Ovary (tissue), 9 donors: ENCODE results near the gene PRR5. TPM values are rescaled to one million over a fixed set of nuclear protein-coding genes. Genes with fewer than 3 reads are reported as not detected.

Experiments
- DNase-seq, 5 donors: peaks; one replicate each; pipeline ENCODE4 v3.0.0-alpha.2; 2019 to 2020
- H3K27ac ChIP-seq, 2 donors: fragments of 200-600 bp; one replicate each; pipeline versions ENCODE4 v1.5.1 to v1.8.0; 2019 to 2022
- H3K27me3 ChIP-seq: fragments of 200-600 bp; one replicate; pipeline ENCODE4 v1.8.0; 2022
- H3K36me3 ChIP-seq: fragments of 200-600 bp; sonication (generic); one replicate; pipeline ENCODE4 v1.5.1; 2019
- H3K4me1 ChIP-seq: one replicate; pipeline ENCODE4 v1.8.1; 2013; ENCODE audit warnings: mild to moderate bottlenecking, moderate library complexity; ENCODE audit not compliant: insufficient read depth
- H3K4me3 ChIP-seq: fragments of 200-600 bp; sonication (generic); one replicate; pipeline ENCODE4 v1.5.1; 2017
- H3K9me3 ChIP-seq, 2 donors: fragments of 200-600 bp in 1 of 2; sonication (generic) in 1 of 2; one replicate each; pipeline versions ENCODE4 v1.5.1 to v1.8.1; 2013 to 2019; ENCODE audit warnings: mild to moderate bottlenecking in 1 of 2, moderate library complexity in 1 of 2
- EP300 ChIP-seq: sonication (generic); formaldehyde crosslinking; IDR thresholded peaks from one replicate; pipeline ENCODE4 v1.6.1; 2017; ENCODE audit warnings: antibody characterized with exemption
- POLR2A ChIP-seq: fragments of 450-650 bp; IDR thresholded peaks from one replicate; pipeline ENCODE4 v1.6.1; 2017; ENCODE audit warnings: antibody characterized with exemption, mild to moderate bottlenecking, moderate library complexity
- WGBS, 3 donors: extraction: QIAGEN DNeasy Blood & Tissue Kit in 1 of 3; methylation state at CpG; one replicate each; pipeline versions ENCODE4 v1.1.5 to v1.1.7; 2013 to 2017; 5-methylcytosine and 5-hydroxymethylcytosine counted together
- intact Hi-C, 4 donors: fragments of 100-400 bp; cut with DNase I; formaldehyde crosslinking; loops; one replicate each; pipeline versions ENCODE4 v1.11.0 to v1.15.1; 2022 to 2023
- polyA plus RNA-seq, 2 donors: library from polyadenylated mRNA; stranded (reverse); fragments of 200-250 nt in 1 of 2; fragments of 350-450 nt in 1 of 2; fragmentation: Illumina TruSeq in 1 of 2; extraction: RNeasy Lipid Tissue Mini Kit (QIAGEN cat#74804) in 1 of 2; gene quantifications; one replicate each; pipeline ENCODE4 v1.2.3, GENCODE V29; 2013 to 2014
- total RNA-seq, 7 donors: library from RNA; depleted of rRNA in 2 of 7; stranded (reverse); fragments of >200 nt in 2 of 7; fragmentation: NEBNext Ultra II Directional in 3 of 7; extraction: Animal tissue kit (Norgen Biotek cat#: 25700) in 3 of 7; gene quantifications; one replicate each; pipeline versions ENCODE4 v1.1.0 to v1.2.4, GENCODE V29; 2016 to 2023
- TF ChIP-seq, protein P1 (sequence below), 3 donors: fragments of 450-650 bp in 2 of 3; fragments of 200-600 bp in 1 of 3; IDR thresholded peaks; one replicate each; pipeline versions ENCODE4 v1.5.1 to v1.8.0; 2016 to 2022; ENCODE audit warnings: antibody characterized with exemption in 3 of 3, mild to moderate bottlenecking in 1 of 3
- donor health status: DM: no; HTN: no; CAD: no; lungs with moderate emphysema.
- donor health status: DM: no; HTN: no; CAD: no.
- donor health status: Bipolar disorder and iron deficiency.
- donor health status: DM: yes; HTN: yes; CAD: no.
- donor health status: DM: no; HTN: no; CAD: no.
- donor health status: DM: yes; HTN: yes; CAD: no.

The PRR5 gene
- total and polyA plus RNA-seq, 9 donors, result 4.0 to 21.1 (median 16.8) TPM

DNA sequence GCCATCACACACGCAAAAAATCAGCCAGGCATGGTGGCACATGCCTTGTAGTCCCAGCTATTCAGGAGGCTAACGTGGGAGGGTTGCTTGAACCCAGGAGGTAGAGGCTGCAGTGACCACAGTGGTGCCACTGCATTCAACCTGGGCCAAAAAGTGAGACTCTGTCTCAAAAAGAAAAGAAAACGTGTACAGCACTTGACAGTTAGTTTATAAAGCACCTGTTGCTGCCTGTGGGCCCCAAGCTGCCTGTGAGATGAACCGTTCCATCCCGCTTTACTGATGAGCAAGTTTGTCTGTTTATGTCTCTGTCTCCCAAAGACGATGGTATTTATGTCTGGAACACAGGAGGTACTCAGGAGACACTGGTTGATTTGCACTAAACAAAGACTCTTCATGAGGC, 1.5 kb upstream of the PRR5 start:
- 85 to 91% (median 87%) methylated on average over 6 of the region's 6 CpGs for WGBS, 3 donors
- Histone ChIP-seq H3K9me3 (no peaks in the 10 kb centered on the region), H3K27ac (peak overlapping the region in 1 of 2 donors; percentile 67), H3K36me3 (no peaks in the 10 kb centered on the region), H3K4me1 (peaks cover 13% of the 10 kb centered on the region), H3K4me3 (no peak overlapping the region), H3K27me3 (no peaks in the 10 kb centered on the region)
- intact Hi-C loops, result loop anchor here in 1 of 4 donors (2.0 kb wide), 1 partner anchor 28 kb away; no protein-coding TSS in a partner anchor
- DNase-seq, result no peak
- TF ChIP-seq POLR2A, result no peak
- no peak for TF ChIP-seq EP300
- TF ChIP-seq, protein P1, sequence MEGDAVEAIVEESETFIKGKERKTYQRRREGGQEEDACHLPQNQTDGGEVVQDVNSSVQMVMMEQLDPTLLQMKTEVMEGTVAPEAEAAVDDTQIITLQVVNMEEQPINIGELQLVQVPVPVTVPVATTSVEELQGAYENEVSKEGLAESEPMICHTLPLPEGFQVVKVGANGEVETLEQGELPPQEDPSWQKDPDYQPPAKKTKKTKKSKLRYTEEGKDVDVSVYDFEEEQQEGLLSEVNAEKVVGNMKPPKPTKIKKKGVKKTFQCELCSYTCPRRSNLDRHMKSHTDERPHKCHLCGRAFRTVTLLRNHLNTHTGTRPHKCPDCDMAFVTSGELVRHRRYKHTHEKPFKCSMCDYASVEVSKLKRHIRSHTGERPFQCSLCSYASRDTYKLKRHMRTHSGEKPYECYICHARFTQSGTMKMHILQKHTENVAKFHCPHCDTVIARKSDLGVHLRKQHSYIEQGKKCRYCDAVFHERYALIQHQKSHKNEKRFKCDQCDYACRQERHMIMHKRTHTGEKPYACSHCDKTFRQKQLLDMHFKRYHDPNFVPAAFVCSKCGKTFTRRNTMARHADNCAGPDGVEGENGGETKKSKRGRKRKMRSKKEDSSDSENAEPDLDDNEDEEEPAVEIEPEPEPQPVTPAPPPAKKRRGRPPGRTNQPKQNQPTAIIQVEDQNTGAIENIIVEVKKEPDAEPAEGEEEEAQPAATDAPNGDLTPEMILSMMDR (IDR thresholded peaks at IDR 0.05), result no peak

DNA sequence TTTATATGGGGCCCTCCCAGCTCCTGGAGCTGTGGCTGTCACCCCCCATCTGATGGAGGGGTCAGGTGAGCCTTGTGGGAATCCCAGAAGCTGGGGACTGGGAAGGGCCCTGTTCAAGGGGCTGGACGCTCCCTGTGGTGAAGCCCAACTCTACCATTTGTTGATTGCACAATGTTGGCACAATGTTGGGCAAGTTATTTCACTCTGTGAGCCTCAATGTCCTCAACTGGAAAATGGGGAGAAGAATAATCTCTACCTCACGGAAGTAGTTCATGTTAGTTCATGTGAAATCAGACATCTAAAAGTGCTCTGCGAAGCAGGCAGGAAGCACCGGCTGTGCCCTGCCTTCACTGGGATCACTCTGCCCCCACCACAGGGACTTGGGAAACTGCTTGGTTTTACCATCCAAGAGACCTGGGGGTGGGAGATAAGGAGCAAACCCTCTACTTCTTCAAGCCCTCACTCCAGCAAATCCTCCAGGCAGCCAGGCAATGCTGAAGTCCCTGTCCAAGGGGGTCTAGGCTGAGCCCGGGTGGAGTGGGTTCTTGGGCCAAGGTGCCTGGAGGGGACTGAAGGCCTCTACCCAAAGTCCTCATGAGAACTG, 715 bp upstream of the PRR5 start:
- H3K27ac ChIP-seq, result peak overlapping the region; percentile 27 to 43
- H3K36me3 ChIP-seq, result no peaks in the 10 kb centered on the region
- no peaks in the 10 kb centered on the region for H3K27me3 ChIP-seq
- no peaks in the 10 kb centered on the region for H3K9me3 ChIP-seq
- DNase-seq, result no peak
- H3K4me3 ChIP-seq, result no peak overlapping the region
- 84 to 86% (median 85%) methylated on average over 5 of the region's 5 CpGs for WGBS, 3 donors
- intact Hi-C loops, result loop anchor here in 1 of 4 donors (2.0 kb wide), 1 partner anchor 28 kb away; no protein-coding TSS in a partner anchor
- peaks cover 13% of the 10 kb centered on the region for H3K4me1 ChIP-seq
- TF ChIP-seq EP300 (no peak), POLR2A (no peak)
- TF ChIP-seq, protein P1 (IDR thresholded peaks at IDR 0.05), result no peak

DNA sequence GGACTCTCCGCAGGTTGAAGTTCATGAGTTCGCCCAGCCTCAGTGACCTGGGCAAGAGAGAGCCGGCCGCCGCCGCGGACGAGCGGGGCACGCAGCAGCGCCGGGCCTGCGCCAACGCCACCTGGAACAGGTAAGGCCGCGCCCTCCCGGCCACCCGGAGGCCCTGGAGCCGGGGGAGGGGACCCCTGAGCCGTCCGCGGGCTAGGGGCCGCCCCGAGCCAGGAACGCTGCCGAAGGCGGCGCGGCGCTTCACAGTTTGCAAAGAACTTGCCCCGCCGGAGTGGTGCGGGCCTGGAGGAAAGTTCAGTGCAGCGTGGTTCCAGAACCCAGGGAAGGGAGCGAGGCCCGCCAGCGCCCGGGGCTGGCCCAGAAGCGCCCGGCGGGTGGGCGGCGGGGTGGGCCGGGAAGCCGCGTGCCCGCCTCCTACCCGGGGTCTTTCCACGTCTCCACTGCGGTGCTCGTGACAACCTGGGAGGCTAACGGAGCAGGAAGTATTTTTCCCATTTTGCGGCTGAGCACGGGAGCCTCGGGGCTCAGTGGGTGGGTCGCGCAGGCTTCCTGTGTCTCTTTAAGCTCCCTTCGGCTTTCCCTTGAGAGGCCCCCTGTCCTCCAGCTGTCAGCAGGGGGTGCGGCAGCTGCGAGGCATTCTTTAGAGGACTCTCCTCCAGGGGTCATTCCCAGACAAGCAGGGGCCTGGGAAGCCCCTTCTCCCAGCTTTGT, 635 bp downstream of the PRR5 start:
- H3K4me1 ChIP-seq, result peaks cover 13% of the 10 kb centered on the region
- peak overlapping the region; percentile 51 for H3K4me3 ChIP-seq
- WGBS, 3 donors, result 0 to 1% (median 1%) methylated on average over 41 to 60 of the region's 60 CpGs
- TF ChIP-seq EP300 (no peak), POLR2A (no peak)
- TF ChIP-seq, protein P1 (IDR thresholded peaks at IDR 0.05), result no peak
- intact Hi-C loops, result no loop called here
- no peak overlapping the region for H3K27ac ChIP-seq
- H3K27me3 ChIP-seq, result no peaks in the 10 kb centered on the region
- no peaks in the 10 kb centered on the region for H3K9me3 ChIP-seq
- H3K36me3 ChIP-seq, result no peaks in the 10 kb centered on the region
- DNase-seq, result peak; percentile 41 to 61 (median 48)

DNA sequence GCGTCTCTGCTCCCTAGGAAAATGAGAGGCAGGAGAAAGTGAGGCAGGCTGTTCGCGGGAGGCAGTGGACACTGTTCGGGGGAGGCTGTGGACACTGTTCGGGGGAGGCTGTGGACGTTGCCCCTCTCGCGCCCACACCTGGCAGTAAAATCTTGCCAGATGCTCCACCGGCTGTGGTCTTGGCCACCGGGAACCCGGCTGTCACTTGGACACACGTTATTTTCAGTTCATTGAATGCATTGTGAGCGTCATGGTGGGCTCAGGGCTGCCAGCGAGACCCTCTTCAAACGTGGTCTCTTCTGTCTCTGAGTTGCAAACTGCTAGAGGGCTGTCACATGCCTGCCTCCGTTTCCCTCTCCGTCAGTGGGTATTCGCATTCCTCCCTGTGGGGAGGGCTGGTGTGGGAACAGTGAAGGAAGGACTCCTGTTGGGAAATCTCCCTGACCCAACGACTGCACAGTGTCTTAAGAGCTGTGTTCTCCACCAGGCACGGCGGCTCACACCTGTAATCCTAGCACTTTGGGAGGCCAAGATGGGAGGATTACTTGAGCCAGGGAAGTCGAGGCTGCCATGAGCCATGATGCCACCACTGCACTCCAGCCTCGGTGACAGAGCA, 1.4 kb downstream of the PRR5 start:
- Histone ChIP-seq H3K27ac (no peak overlapping the region), H3K9me3 (no peaks in the 10 kb centered on the region), H3K4me1 (peaks cover 13% of the 10 kb centered on the region), H3K36me3 (no peaks in the 10 kb centered on the region), H3K27me3 (no peaks in the 10 kb centered on the region), H3K4me3 (peak overlapping the region; percentile 51)
- TF ChIP-seq EP300, result no peak
- WGBS, 3 donors, result 28 to 37% (median 28%) methylated on average over 23 of the region's 23 CpGs
- peak in 1 of 5 donors; percentile 36 for DNase-seq
- intact Hi-C loops, result no loop called here
